ENCODE measurements around the gene OTUD7B. TPM values are rescaled to one million over a fixed set of nuclear protein-coding genes. Genes with fewer than 3 reads are reported as not detected.
"Not testable (repeated sequence)": the region's sequence is repeated elsewhere in the genome, so short reads cannot be mapped to it uniquely, and the experiment has no call there.

OTUD7B gene
- 7.1 TPM for total RNA-seq

DNA sequence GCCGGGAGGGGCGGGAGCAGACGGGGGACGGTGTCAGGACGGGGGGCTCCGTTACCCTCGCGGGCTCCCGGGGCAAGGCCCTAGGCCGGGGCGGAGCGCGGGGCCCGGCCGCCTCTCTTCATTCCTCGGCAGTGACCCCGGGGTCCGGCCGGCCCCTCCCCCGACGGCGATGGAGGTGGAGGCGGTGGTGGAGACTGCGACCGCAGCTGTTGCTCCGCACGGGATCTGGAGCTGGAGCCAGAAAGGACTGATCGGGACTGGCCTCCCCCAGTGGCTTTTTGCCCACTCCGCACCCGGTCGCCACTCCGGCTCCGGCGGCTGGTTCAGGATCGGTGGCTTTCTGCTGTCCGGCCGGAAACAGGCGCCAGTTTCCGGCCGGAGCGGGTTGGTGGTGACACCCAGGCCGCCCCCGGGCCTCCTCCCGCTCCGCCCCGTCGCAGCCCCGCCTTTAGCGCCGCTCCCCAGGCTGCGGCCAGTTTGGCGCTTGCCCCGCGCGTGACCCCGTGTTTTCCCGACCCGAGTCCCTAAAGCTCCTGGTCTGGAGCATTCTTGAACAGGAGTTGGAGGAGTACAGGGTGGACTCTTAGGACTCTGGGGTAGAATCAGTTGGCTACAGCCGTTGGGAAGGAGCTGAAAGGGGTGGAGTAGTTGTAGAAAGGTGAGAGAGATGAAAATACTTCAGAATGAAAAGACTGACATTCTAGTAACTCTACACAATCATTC, at the start of gene OTUD7B:
Gene OTUD7B (minus strand): TSS at position 334 of the 723 bp plus-strand sequence. CDS start 33,216 bp downstream, outside the sequence.
- H3K27ac ChIP-seq, result peak within 1 kb of the TSS; percentile 97 to 99
- TF ChIP-seq, protein P1, sequence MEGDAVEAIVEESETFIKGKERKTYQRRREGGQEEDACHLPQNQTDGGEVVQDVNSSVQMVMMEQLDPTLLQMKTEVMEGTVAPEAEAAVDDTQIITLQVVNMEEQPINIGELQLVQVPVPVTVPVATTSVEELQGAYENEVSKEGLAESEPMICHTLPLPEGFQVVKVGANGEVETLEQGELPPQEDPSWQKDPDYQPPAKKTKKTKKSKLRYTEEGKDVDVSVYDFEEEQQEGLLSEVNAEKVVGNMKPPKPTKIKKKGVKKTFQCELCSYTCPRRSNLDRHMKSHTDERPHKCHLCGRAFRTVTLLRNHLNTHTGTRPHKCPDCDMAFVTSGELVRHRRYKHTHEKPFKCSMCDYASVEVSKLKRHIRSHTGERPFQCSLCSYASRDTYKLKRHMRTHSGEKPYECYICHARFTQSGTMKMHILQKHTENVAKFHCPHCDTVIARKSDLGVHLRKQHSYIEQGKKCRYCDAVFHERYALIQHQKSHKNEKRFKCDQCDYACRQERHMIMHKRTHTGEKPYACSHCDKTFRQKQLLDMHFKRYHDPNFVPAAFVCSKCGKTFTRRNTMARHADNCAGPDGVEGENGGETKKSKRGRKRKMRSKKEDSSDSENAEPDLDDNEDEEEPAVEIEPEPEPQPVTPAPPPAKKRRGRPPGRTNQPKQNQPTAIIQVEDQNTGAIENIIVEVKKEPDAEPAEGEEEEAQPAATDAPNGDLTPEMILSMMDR (IDR thresholded peaks at IDR 0.05), result no peak
- H3K36me3 ChIP-seq, result peaks cover 0 to 8% of the 10 kb centered on the region in 2 donors
- no peaks in the 10 kb centered on the region for H3K9me3 ChIP-seq
- intact Hi-C loops (cut with DNase I), result loop anchor here (2.0 to 5.0 kb wide), 2 partner anchors 56 to 157 kb away; partner anchors contain the start of gene VPS45
- H3K4me1 ChIP-seq, result peaks cover 12 to 15% of the 10 kb centered on the region in 2 donors
- DNase-seq (ENCODE audit: low spot score in 2 of 2), result peak; percentile 28 to 92
- no peaks in the 10 kb centered on the region for H3K27me3 ChIP-seq
- H3K4me3 ChIP-seq, result peak within 1 kb of the TSS; percentile 78 to 92

DNA sequence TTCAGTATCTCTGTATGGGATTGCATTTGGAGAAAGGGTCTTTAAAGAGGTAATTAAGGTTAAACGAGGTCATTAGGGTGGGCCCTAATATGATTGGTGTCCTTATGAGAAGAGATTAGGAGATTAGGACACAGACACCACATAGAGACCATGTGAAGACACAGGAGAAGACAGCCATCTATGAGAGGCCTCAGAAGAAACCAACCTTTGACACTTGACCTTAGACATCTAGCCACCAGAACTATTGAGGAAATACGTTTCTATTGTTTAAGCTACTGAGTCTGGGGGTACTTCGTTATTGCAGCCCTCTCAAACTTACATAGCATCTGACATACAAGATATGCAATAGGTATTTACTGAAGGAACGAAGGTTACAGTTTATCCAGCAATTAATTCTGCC, 49.7 kb upstream of the OTUD7B start:
- Histone ChIP-seq H3K9me3 (no peaks in the 10 kb centered on the region), H3K4me1 (peaks cover 0 to 12% of the 10 kb centered on the region in 2 donors), H3K36me3 (no peaks in the 10 kb centered on the region), H3K27me3 (no peaks in the 10 kb centered on the region), H3K4me3 (no peak overlapping the region), H3K27ac (no peak overlapping the region)
- TF ChIP-seq, protein P1 (IDR thresholded peaks at IDR 0.05), result no peak
- DNase-seq (ENCODE audit: low spot score in 2 of 2), result no peak
- intact Hi-C loops (cut with DNase I), result no loop called here

DNA sequence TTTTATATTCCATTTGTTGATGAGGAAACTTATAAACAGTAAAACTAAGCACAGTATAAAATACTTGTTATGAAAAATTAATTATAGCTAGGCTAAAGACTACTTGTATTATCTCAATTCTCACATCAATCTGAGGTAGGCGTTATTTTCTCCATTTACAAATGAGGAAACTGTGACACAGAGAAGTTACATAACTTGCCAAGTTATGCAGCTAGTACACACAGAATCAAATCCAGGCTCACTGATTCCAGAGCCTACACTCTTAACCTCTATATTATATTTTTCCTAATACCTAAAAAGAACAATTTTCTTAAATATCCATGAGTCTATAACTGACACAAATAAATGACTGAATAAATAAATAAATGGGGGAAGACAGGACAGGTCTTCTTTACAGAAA, 45.9 kb upstream of the OTUD7B start:
- H3K4me1 ChIP-seq, result peaks cover 0 to 1% of the 10 kb centered on the region in 2 donors

DNA sequence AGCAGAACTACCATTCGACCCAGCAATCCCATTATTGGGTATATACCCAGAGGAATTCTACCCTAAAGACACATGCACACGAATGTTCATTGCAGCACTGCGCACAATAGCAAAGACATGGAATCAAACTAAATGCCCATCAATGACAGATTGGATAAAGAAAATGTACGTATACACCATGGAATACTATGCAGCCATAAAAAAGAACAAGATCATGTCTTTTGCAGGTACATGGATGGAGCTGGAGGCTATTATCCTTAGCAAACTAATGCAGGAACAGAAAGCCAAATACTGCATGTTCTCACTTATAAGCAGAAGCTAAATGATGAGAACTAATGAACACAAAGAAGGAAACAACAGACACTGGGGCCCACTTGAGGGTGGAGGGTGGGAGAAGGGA, 45.0 kb upstream of the OTUD7B start:
- H3K4me3 ChIP-seq; DNase-seq (ENCODE audit: low spot score in 2 of 2); intact Hi-C loops (cut with DNase I): not testable (repeated sequence)

More for the DNA sequence above, 45.9 kb upstream of the OTUD7B start:
- Histone ChIP-seq H3K36me3 (no peaks in the 10 kb centered on the region), H3K4me3 (no peak overlapping the region), H3K27me3 (no peaks in the 10 kb centered on the region), H3K9me3 (no peaks in the 10 kb centered on the region), H3K27ac (no peak overlapping the region)
- no peak for DNase-seq (ENCODE audit: low spot score in 2 of 2)
- TF ChIP-seq, protein P1 (IDR thresholded peaks at IDR 0.05), result no peak
- intact Hi-C loops (cut with DNase I), result no loop called here

DNA sequence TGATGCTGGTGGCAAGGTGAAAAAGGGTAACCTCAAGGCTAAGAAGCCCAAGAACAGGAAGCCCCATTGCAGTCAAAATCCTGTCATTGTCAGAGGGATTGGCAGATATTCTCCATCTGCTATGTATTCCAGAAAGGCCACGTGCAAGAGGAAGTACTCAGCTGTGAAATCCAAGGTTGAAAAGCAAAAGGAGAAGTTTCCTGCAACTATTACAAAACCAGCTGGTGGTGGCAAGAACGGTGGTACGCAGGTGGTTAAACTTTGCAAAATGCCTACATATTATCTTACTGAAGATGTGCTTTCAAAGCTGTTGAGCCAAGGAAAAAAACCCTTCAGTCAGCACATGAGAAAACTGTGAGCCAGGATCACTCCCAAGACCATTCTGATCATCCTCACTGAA, 43.4 kb upstream of the OTUD7B start:
- TF ChIP-seq, protein P1 (IDR thresholded peaks at IDR 0.05), result no peak
- Histone ChIP-seq H3K4me3 (no peak overlapping the region), H3K4me1 (peaks cover 0 to 2% of the 10 kb centered on the region in 2 donors), H3K36me3 (no peaks in the 10 kb centered on the region), H3K9me3 (no peaks in the 10 kb centered on the region), H3K27me3 (no peaks in the 10 kb centered on the region), H3K27ac (no peak overlapping the region)
- no peak for DNase-seq (ENCODE audit: low spot score in 2 of 2)
- intact Hi-C loops (cut with DNase I), result loop anchor here (5.0 kb wide), 1 partner anchor 47 kb away; no protein-coding TSS in a partner anchor

More for the DNA sequence above, 45.0 kb upstream of the OTUD7B start:
- not testable (repeated sequence) for H3K36me3 ChIP-seq, H3K27me3 ChIP-seq, H3K9me3 ChIP-seq, H3K4me1 ChIP-seq, H3K27ac ChIP-seq

DNA sequence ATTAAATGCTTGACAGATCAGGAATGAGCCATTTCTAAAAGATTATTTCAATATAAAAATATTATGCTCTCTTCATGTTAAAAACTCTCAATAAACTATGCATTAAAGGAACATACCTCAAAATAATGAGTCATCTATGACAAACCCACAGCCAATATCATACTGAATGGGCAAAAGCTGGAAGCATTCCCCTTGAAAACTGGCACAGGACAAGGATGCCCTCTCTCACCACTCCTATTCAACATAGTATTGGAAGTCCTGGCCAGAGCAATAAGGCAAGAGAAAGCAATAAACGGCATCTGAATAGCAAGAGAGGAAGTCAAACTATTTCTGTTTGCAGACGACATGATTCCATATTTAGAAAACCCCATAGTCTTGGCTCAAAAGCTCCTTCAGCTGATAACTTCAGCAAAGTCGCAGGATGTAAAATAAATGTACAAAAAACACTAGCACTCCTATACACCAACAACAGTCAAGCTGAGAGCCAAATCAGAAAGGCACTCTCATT, 41.4 kb upstream of the OTUD7B start:
- H3K9me3 ChIP-seq; H3K4me3 ChIP-seq; DNase-seq (ENCODE audit: low spot score in 2 of 2); H3K4me1 ChIP-seq; H3K27me3 ChIP-seq; H3K27ac ChIP-seq; H3K36me3 ChIP-seq: not testable (repeated sequence)
- intact Hi-C loops (cut with DNase I), result loop anchor here (5.0 kb wide), 1 partner anchor 45 kb away; no protein-coding TSS in a partner anchor
